Measurements from ENCODE around the gene DCTPP1.

GRCh38 chr16:30473231-30474073 lies 43.6 kb upstream of the DCTPP1 start:
- TF ChIP-seq CTCF (IDR thresholded peaks at IDR 0.05) (no peak), POLR2A (IDR thresholded peaks at IDR 0.05) (no peak)
